HL-60 (cell line): Measurements from ENCODE around the gene LILRB2.

Experiments
- DNase-seq, 2 experiments: peaks; one replicate each; pipeline ENCODE4 v3.0.0-alpha.2; 2010 to 2020; ENCODE audit warnings: low read depth in 1 of 2, low spot score in 1 of 2
- H3K27ac ChIP-seq: fragments of 250-450 bp; sonication (Bioruptor Pico); replicated peaks from 2 replicates; pipeline ENCODE4 v1.5.1; 2020; ENCODE audit warnings: mild to moderate bottlenecking, moderate library complexity
- H3K27me3 ChIP-seq: fragments of 250-450 bp; sonication (Bioruptor Pico); 2 replicates; pipeline ENCODE4 v1.5.1; 2021; ENCODE audit warnings: mild to moderate bottlenecking, moderate library complexity; ENCODE audit not compliant: insufficient read depth, poor library complexity, severe bottlenecking
- H3K4me3 ChIP-seq: replicated peaks from 2 replicates; pipeline ENCODE4 v1.5.1; 2011; ENCODE audit warnings: mild to moderate bottlenecking, control low read depth, low read length; ENCODE audit not compliant: insufficient read depth
- CTCF ChIP-seq: IDR thresholded peaks from one replicate; pipeline ENCODE4 v1.5.1; 2011; ENCODE audit warnings: low read length, control low read depth, inconsistent platforms; ENCODE audit not compliant: insufficient read depth
- GABPA ChIP-seq: IDR thresholded peaks from 2 replicates; pipeline ENCODE4 v1.6.1; 2012; ENCODE audit warnings: low read depth
- POLR2AphosphoS5 ChIP-seq: IDR thresholded peaks from 2 replicates; pipeline ENCODE4 v1.6.1; 2012; ENCODE audit warnings: low read depth
- REST ChIP-seq: IDR thresholded peaks from 2 replicates; pipeline ENCODE4 v1.6.1; 2012; ENCODE audit warnings: low read depth; ENCODE audit not compliant: insufficient replicate concordance
- SPI1 ChIP-seq: IDR thresholded peaks from 2 replicates; pipeline ENCODE4 v1.6.1; 2012; ENCODE audit warnings: low read depth, mild to moderate bottlenecking, borderline replicate concordance

Gene LILRB2

DNA sequence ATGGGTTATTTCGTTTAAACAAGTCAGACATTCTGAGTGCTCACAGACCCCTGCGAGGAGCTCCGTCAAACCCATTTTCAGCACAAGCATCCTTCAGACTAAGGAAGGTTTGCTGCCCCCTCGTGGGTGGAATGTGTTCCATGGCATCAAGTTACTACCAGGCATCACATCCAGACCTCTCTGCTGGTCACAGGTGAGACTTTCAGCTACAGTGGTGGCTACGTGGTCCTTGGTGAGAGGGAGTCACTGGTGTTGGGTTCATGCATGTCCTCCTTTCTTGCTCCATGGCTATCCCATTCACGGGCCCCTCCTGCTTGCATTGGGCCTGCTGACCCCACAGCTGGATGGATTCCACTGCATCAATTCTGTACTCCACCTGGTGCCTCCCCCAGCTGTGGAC lies 14.8 kb downstream of the LILRB2 start:
- Histone ChIP-seq H3K4me3 (no peak overlapping the region), H3K27ac (no peak overlapping the region), H3K27me3 (peaks cover 9% of the 10 kb centered on the region)
- DNase-seq: peak in 1 of 2 experiments; percentile 69
- no peak for TF ChIP-seq POLR2AphosphoS5
- TF ChIP-seq CTCF: peak; percentile 84
- TF ChIP-seq SPI1: no peak

- Histone ChIP-seq H3K27me3 (peaks cover 16% of the 10 kb centered on the region), H3K27ac (no peak overlapping the region), H3K4me3 (no peak overlapping the region)
- TF ChIP-seq GABPA (no peak), POLR2AphosphoS5 (no peak), SPI1 (no peak)
- no peak for DNase-seq
Measured at GRCh38 chr19:54262470-54262869, 18.4 kb downstream of the LILRB2 start.

DNA sequence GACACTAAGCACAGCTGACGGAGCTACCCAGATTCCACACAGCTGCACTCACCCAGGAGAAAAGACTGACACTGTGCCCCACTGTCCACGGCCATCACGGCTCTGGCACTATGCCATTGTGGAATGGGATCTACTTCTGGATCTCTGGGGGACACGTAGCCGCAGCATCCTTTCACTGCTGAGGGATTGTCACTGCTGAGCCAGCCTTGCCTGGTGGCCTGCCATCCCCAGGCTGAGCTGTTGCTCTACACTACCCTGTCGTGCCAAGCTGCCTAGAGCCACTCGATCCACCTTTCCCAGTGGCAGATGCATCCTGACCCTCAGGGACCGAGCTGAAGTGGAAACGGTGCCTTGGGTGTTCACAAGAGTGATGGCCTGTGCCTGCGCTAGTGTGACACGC lies 18.8 kb downstream of the LILRB2 start:
- no peak for DNase-seq
- Histone ChIP-seq H3K4me3 (no peak overlapping the region), H3K27me3 (peaks cover 16% of the 10 kb centered on the region), H3K27ac (no peak overlapping the region)
- TF ChIP-seq REST: no peak
- TF ChIP-seq SPI1: no peak
- no peak for TF ChIP-seq GABPA
- TF ChIP-seq CTCF: no peak
- no peak for TF ChIP-seq POLR2AphosphoS5

DNA sequence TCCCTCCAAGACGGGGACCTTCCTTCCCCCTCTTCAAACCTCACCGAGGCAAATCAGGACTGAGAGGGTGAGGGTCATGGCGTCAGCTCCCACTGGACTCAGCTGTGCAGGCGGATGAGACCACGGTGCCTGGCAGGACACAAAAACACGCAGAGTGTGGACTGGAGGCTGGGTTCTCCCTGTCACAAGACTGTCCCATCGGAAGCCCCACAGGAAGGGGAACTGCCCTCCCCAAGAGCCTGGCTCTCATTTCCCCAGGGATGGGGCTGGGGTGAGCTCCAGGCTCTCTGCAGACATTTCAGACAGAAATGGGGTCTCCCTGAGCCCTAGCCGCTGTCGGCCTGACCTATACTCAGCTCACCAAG lies 23.8 kb downstream of the LILRB2 start, which contains the start of gene LILRB5:
LILRB5 (minus strand) TSS at position 158 of the 365 bp plus-strand sequence; CDS start at position 78, 80 bp downstream.
- H3K27me3 ChIP-seq: peaks cover 27% of the 10 kb centered on the region
- H3K27ac ChIP-seq: no peak within 1 kb of the TSS
- no peak for TF ChIP-seq SPI1
- TF ChIP-seq CTCF: no peak
- TF ChIP-seq POLR2AphosphoS5: no peak
- DNase-seq: no peak
- H3K4me3 ChIP-seq: no peak within 1 kb of the TSS

GRCh38 chr19:54256250-54257115 lies 24.4 kb downstream of the LILRB2 start:
- no peak overlapping the region for H3K4me3 ChIP-seq
- H3K27me3 ChIP-seq: peaks cover 27% of the 10 kb centered on the region
- no peak for TF ChIP-seq SPI1
- TF ChIP-seq GABPA: no peak
- TF ChIP-seq CTCF: no peak
- TF ChIP-seq REST: no peak
- no peak for TF ChIP-seq POLR2AphosphoS5
- no peak for DNase-seq
- no peak overlapping the region for H3K27ac ChIP-seq
